H9 (cell line): ENCODE results near the gene CNOT10. TPM values are rescaled to one million over a fixed set of nuclear protein-coding genes. Genes with fewer than 3 reads are reported as not detected.

ENCODE experiments used
- DNase-seq: peaks from one replicate; pipeline ENCODE4 v3.0.0-alpha.2; 2017
- H2AFZ ChIP-seq: one replicate; pipeline ENCODE4 v1.6.1; 2013; ENCODE audit warnings: mild to moderate bottlenecking, low read length, control low read depth, moderate library complexity
- H2AK5ac ChIP-seq: 2 replicates; pipeline ENCODE4 v1.6.1; 2013; ENCODE audit warnings: low read length, control low read depth, mixed read lengths; ENCODE audit not compliant: insufficient read length
- H2BK120ac ChIP-seq: one replicate; pipeline ENCODE4 v1.6.1; 2013; ENCODE audit warnings: low read depth, mild to moderate bottlenecking, low read length, control low read depth, inconsistent platforms; ENCODE audit not compliant: poor library complexity, severe bottlenecking
- H2BK12ac ChIP-seq: 2 replicates; pipeline ENCODE4 v1.6.1; 2013; ENCODE audit warnings: low read length, control low read depth, mixed read lengths, low read depth; ENCODE audit not compliant: insufficient read length
- H2BK15ac ChIP-seq: 2 replicates; pipeline ENCODE4 v1.6.1; 2013; ENCODE audit warnings: low read depth, low read length, control low read depth
- H2BK20ac ChIP-seq: one replicate; pipeline ENCODE4 v1.6.1; 2013; ENCODE audit warnings: low read depth, mild to moderate bottlenecking, low read length, control low read depth, inconsistent platforms; ENCODE audit not compliant: poor library complexity, severe bottlenecking
- H2BK5ac ChIP-seq: 2 replicates; pipeline ENCODE4 v1.6.1; 2013; ENCODE audit warnings: low read length, control low read depth, mixed read lengths; ENCODE audit not compliant: insufficient read length
- H3K14ac ChIP-seq: 2 replicates; pipeline ENCODE4 v1.6.1; 2013; ENCODE audit warnings: low read length, control low read depth; ENCODE audit not compliant: insufficient read depth
- H3K18ac ChIP-seq: 2 replicates; pipeline ENCODE4 v1.6.1; 2013; ENCODE audit warnings: low read depth, mild to moderate bottlenecking, mixed read lengths, low read length, control low read depth; ENCODE audit not compliant: insufficient read length
- H3K23ac ChIP-seq: 2 replicates; pipeline ENCODE4 v1.6.1; 2013; ENCODE audit warnings: low read length, control low read depth, mixed read lengths, low read depth; ENCODE audit not compliant: insufficient read length
- H3K23me2 ChIP-seq: 2 replicates; pipeline ENCODE4 v1.6.1; 2013; ENCODE audit warnings: low read depth, mild to moderate bottlenecking, mixed read lengths, low read length, control low read depth; ENCODE audit not compliant: insufficient read length, poor library complexity, severe bottlenecking
- H3K27ac ChIP-seq: 2 replicates; pipeline ENCODE4 v1.5.1; 2013; ENCODE audit warnings: low read length, control low read depth, mixed read lengths, low read depth; ENCODE audit not compliant: insufficient read length
- H3K27me3 ChIP-seq: 2 replicates; pipeline ENCODE4 v1.6.1; 2013; ENCODE audit warnings: low read length, control low read depth, inconsistent platforms; ENCODE audit not compliant: insufficient read depth
- H3K4ac ChIP-seq: 2 replicates; pipeline ENCODE4 v1.6.1; 2013; ENCODE audit warnings: low read depth, mild to moderate bottlenecking, control low read depth, inconsistent platforms, low read length, moderate library complexity
- H3K4me1 ChIP-seq: 2 replicates; pipeline ENCODE4 v1.6.1; 2013; ENCODE audit warnings: low read length, control low read depth, inconsistent platforms; ENCODE audit not compliant: insufficient read depth
- H3K4me2 ChIP-seq: 2 replicates; pipeline ENCODE4 v1.6.1; 2013; ENCODE audit warnings: low read length, control low read depth, mixed read lengths; ENCODE audit not compliant: insufficient read length, insufficient read depth
- H3K56ac ChIP-seq: 2 replicates; pipeline ENCODE4 v1.6.1; 2013; ENCODE audit warnings: low read depth, mild to moderate bottlenecking, mixed read lengths, low read length, control low read depth; ENCODE audit not compliant: insufficient read length
- H3K79me1 ChIP-seq: 2 replicates; pipeline ENCODE4 v1.6.1; 2013; ENCODE audit warnings: low read depth, mild to moderate bottlenecking, moderate library complexity, low read length, control low read depth, inconsistent platforms; ENCODE audit not compliant: insufficient read depth, poor library complexity, severe bottlenecking
- H3K79me2 ChIP-seq: 2 replicates; pipeline ENCODE4 v1.6.1; 2013; ENCODE audit warnings: low read length, control low read depth, inconsistent platforms; ENCODE audit not compliant: insufficient read depth
- H3K9ac ChIP-seq: 2 replicates; pipeline ENCODE4 v1.6.1; 2013; ENCODE audit warnings: low read length, control low read depth, mixed read lengths; ENCODE audit not compliant: insufficient read length; ENCODE audit errors: extremely low read depth
- H3K9me3 ChIP-seq: one replicate; pipeline ENCODE4 v1.6.1; 2013; ENCODE audit warnings: low read depth, low read length, inconsistent platforms; ENCODE audit not compliant: control insufficient read depth
- H3T11ph ChIP-seq: one replicate; pipeline ENCODE4 v1.6.1; 2013; ENCODE audit warnings: mild to moderate bottlenecking, low read length, control low read depth, inconsistent platforms
- H4K20me1 ChIP-seq: one replicate; pipeline ENCODE4 v1.6.1; 2013; ENCODE audit not compliant: control insufficient read depth, insufficient read length, insufficient read depth
- H4K5ac ChIP-seq: 2 replicates; pipeline ENCODE4 v1.6.1; 2013; ENCODE audit warnings: low read depth, mild to moderate bottlenecking, mixed read lengths, low read length, control low read depth; ENCODE audit not compliant: insufficient read length
- H4K8ac ChIP-seq: replicated peaks from 2 replicates; pipeline ENCODE4 v1.6.1; 2013; ENCODE audit warnings: low read length, control low read depth, mixed read lengths, low read depth; ENCODE audit not compliant: insufficient read length
- H4K91ac ChIP-seq: 2 replicates; pipeline ENCODE4 v1.6.1; 2013; ENCODE audit warnings: low read depth, mild to moderate bottlenecking, moderate library complexity, mixed read lengths, low read length, control low read depth; ENCODE audit not compliant: insufficient read length
- H3K27ac Mint-ChIP-seq, 3 experiments: 2 replicates in 2 of 3; 3 replicates in 1 of 3; pipeline ENCODE4 v1.8.0; 2020 to 2021; ENCODE audit warnings: mixed read lengths in 3 of 3, mild to moderate bottlenecking in 1 of 3, moderate library complexity in 1 of 3
- H3K27me3 Mint-ChIP-seq: 2 replicates; pipeline ENCODE4 v1.8.0; 2021; ENCODE audit warnings: low read depth, mild to moderate bottlenecking, moderate library complexity, mixed read lengths
- H3K36me3 Mint-ChIP-seq, 3 experiments: 2 replicates in 2 of 3; 3 replicates in 1 of 3; pipeline ENCODE4 v1.8.0; 2020 to 2021; ENCODE audit warnings: low read depth in 3 of 3, mixed read lengths in 3 of 3; ENCODE audit not compliant: insufficient read depth in 1 of 3
- H3K4me1 Mint-ChIP-seq, 2 experiments: 2 replicates each; pipeline ENCODE4 v1.8.0; 2020; ENCODE audit warnings: mixed read lengths in 2 of 2
- H3K4me3 Mint-ChIP-seq, 2 experiments: 2 replicates in 1 of 2; 3 replicates in 1 of 2; pipeline ENCODE4 v1.8.0; 2020 to 2021; ENCODE audit warnings: mild to moderate bottlenecking in 2 of 2, mixed read lengths in 2 of 2, moderate library complexity in 1 of 2
- H3K9me3 Mint-ChIP-seq, 2 experiments: 2 replicates in 1 of 2; 3 replicates in 1 of 2; pipeline ENCODE4 v1.8.0; 2020; ENCODE audit warnings: mild to moderate bottlenecking in 2 of 2, mixed read lengths in 2 of 2, moderate library complexity in 1 of 2
- WGBS: extraction: QIAGEN DNeasy Blood & Tissue Kit; methylation state at CpG from one replicate; pipeline ENCODE4 v1.1.7; 2013; ENCODE audit warnings: missing lambda C conversion rate, low lambda C conversion rate, mixed read lengths; ENCODE audit not compliant: insufficient read length; ENCODE audit errors: extremely low coverage; 5-methylcytosine and 5-hydroxymethylcytosine counted together
- total RNA-seq: library from RNA; stranded (reverse); gene quantifications from 2 replicates; pipeline ENCODE4 v1.2.1, GENCODE V29; 2021
- TF ChIP-seq, protein P1 (sequence below): fragments of 200-600 bp; sonication (generic); conservative IDR thresholded peaks from 3 replicates; pipeline ENCODE4 v1.8.0; 2021; ENCODE audit warnings: antibody characterized with exemption, mild to moderate bottlenecking

The CNOT10 gene
- total RNA-seq, 1 experiment from 2014 or later, result 55.4 TPM

DNA sequence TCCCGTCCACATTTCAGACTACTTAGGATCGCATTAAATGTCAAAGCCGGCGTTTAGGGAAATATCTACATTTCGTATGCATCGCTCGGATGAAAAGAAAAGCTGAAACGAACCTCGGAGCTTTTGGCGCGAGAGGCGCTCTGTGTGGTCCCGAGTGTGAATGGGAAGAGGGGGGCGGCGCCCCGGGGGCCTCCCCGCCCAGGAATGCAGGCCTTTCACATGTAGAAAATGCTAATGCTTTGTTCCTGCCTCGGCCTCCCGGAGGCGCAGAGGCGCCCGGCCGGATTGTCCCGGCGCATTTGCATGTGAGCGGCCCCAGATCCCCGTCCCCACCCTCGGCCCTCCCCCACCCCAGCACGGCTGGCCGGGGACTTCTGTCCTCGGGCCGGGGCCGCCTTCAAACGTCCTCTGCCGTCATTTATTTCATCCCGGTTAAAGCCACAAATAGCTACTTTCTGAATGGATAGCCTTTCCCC, 95.8 kb downstream of the CNOT10 start:
- peaks cover 4% of the 10 kb centered on the region for H3K23me2 ChIP-seq
- no peak overlapping the region for H3K23ac ChIP-seq
- peak overlapping the region; percentile 52 for H3K56ac ChIP-seq
- H2BK120ac ChIP-seq, result peak overlapping the region; percentile 62
- H2AFZ ChIP-seq, result no peak overlapping the region
- H3K4me1 ChIP-seq, result peaks cover 20% of the 10 kb centered on the region; the same call in 1 of the 2 replicates
- H3T11ph ChIP-seq, result no peak overlapping the region
- peak overlapping the region; percentile 83 for H4K5ac ChIP-seq
- no peaks in the 10 kb centered on the region for H3K79me1 ChIP-seq
- Mint-ChIP-seq H3K27ac (peak overlapping the region; percentile 99 to 100 (median 100)), H3K4me1 (peaks cover 54 to 62% of the 10 kb centered on the region in 2 experiments), H3K9me3 (no peaks in the 10 kb centered on the region), H3K36me3 (peaks cover 3 to 16% (median 15%) of the 10 kb centered on the region in 3 experiments; a peak in 6 of 7 replicates), H3K27me3 (no peaks in the 10 kb centered on the region), H3K4me3 (peak overlapping the region; percentile 72 to 86)
- H3K27me3 ChIP-seq, result no peaks in the 10 kb centered on the region
- H2AK5ac ChIP-seq, result no peak overlapping the region
- H4K8ac ChIP-seq, result peak overlapping the region; percentile 36
- peak overlapping the region; percentile 77 for H3K4me2 ChIP-seq
- H2BK12ac ChIP-seq, result peak overlapping the region; percentile 29
- DNase-seq, result peak; percentile 98
- peak overlapping the region; percentile 98 for H2BK5ac ChIP-seq
- WGBS, result no CpG with 5 or more reads among the region's 36 CpGs
- H3K18ac ChIP-seq, result peak overlapping the region; percentile 86
- no peaks in the 10 kb centered on the region for H4K20me1 ChIP-seq
- H3K9ac ChIP-seq, result peak overlapping the region; percentile 75
- H2BK15ac ChIP-seq, result no peak overlapping the region
- no peaks in the 10 kb centered on the region for H3K9me3 ChIP-seq
- H3K14ac ChIP-seq, result peak overlapping the region; percentile 70
- H2BK20ac ChIP-seq, result no peak overlapping the region
- H3K27ac ChIP-seq, result peak overlapping the region; percentile 90
- no peaks in the 10 kb centered on the region for H3K79me2 ChIP-seq
- TF ChIP-seq, protein P1, sequence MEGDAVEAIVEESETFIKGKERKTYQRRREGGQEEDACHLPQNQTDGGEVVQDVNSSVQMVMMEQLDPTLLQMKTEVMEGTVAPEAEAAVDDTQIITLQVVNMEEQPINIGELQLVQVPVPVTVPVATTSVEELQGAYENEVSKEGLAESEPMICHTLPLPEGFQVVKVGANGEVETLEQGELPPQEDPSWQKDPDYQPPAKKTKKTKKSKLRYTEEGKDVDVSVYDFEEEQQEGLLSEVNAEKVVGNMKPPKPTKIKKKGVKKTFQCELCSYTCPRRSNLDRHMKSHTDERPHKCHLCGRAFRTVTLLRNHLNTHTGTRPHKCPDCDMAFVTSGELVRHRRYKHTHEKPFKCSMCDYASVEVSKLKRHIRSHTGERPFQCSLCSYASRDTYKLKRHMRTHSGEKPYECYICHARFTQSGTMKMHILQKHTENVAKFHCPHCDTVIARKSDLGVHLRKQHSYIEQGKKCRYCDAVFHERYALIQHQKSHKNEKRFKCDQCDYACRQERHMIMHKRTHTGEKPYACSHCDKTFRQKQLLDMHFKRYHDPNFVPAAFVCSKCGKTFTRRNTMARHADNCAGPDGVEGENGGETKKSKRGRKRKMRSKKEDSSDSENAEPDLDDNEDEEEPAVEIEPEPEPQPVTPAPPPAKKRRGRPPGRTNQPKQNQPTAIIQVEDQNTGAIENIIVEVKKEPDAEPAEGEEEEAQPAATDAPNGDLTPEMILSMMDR, result no peak
- no peak overlapping the region for H3K4ac ChIP-seq
- peak overlapping the region; percentile 33 for H4K91ac ChIP-seq
